ENCODE measurements around the gene PARD3B. TPM values are rescaled to one million over a fixed set of nuclear protein-coding genes. Genes with fewer than 3 reads are reported as not detected.

PARD3B gene
- total and polyA plus RNA-seq, 2 of the 4 experiments (the other 2 are of a cell fraction) = 3.3 to 15.6 TPM

DNA sequence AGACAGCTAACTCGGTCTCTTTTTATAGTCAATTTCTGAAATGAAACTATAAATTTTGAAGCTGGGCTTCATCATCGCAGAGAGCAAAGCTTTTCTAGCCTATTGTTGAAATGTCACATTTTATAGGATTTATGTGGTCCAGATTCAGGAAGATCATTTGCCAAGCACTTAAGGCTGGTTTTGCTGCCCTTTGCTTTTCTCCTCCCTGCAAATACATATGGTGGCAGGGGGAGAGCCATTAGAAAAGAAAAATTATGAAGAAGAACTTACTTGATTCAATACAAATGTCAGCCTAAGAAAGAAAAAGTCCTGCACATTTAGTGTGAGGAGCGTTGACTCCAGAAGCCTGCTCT is 930.1 kb downstream of the PARD3B start:
- no peak overlapping the region for H2AK5ac ChIP-seq (ENCODE audit: low read depth, low read length)
- H3K23ac ChIP-seq (ENCODE audit: low read depth, low read length) = no peak overlapping the region
- H2AK9ac ChIP-seq (replicated peaks; ENCODE audit: low read depth, low read length, poor library complexity) = no peak overlapping the region
- no peak overlapping the region for H3K4me2 ChIP-seq (ENCODE audit: low read depth, low read length)
- in situ Hi-C loops (cut with MboI; ENCODE audit: low sequenced_read_pairs) = no loop called here
- intact Hi-C loops (cut with micrococcal nuclease) = no loop called here
- no peaks in the 10 kb centered on the region for H3K9me3 ChIP-seq (ENCODE audit: control insufficient read depth, insufficient read depth, low read length)
- H3K4me1 ChIP-seq (ENCODE audit: control insufficient read depth, insufficient read depth, low read length) = peaks cover 4% of the 10 kb centered on the region
- H3K9me1 ChIP-seq (ENCODE audit: insufficient read depth, low read length) = no peaks in the 10 kb centered on the region; the same call in 1 of the 2 replicates
- no peak overlapping the region for H3K27ac ChIP-seq (ENCODE audit: insufficient read depth, low read length)
- no CpG with 5 or more reads among the region's 3 CpGs for WGBS, 2 experiments (ENCODE audit: extremely low coverage in 2 of 2, insufficient read length in 1 of 2)
- H2BK5ac ChIP-seq (ENCODE audit: low read depth, low read length, poor library complexity, severe bottlenecking) = no peak overlapping the region
- H4K8ac ChIP-seq (ENCODE audit: low read depth in 2 of 2, low read length in 2 of 2) = no peak overlapping the region
- no peak overlapping the region for H3K9ac ChIP-seq (ENCODE audit: low read depth, low read length)
- no peak overlapping the region for H2BK15ac ChIP-seq (ENCODE audit: low read depth, low read length)
- no peak overlapping the region for H3K56ac ChIP-seq (ENCODE audit: extremely low read depth, insufficient read depth, low read length)
- no peak overlapping the region for H3K4me3 ChIP-seq (ENCODE audit: insufficient read depth, low read depth, low read length)
- DNase-seq = no peak
- H2BK120ac ChIP-seq (ENCODE audit: low read depth, low read length) = no peak overlapping the region
- ChIA-PET POLR2A (ENCODE audit: unreplicated experiment) (no interaction called here), CTCF (no interaction called here)
- BruUV-seq (replicated peaks) = no TSS peak
- H3K36me3 ChIP-seq (ENCODE audit: control insufficient read depth, insufficient read depth, low read length) = no peaks in the 10 kb centered on the region
- no peaks in the 10 kb centered on the region for H4K20me1 ChIP-seq (ENCODE audit: insufficient read depth, low read length)
- no peaks in the 10 kb centered on the region for H3K27me3 ChIP-seq (ENCODE audit: control insufficient read depth, insufficient read depth, low read length)
- TF ChIP-seq MAZ (IDR thresholded peaks at IDR 0.05; ENCODE audit: borderline replicate concordance, low read depth, low read length) (no peak), RFX5 (IDR thresholded peaks at IDR 0.05; ENCODE audit: low read depth, low read length) (no peak), POLR2A (IDR thresholded peaks at IDR 0.05; ENCODE audit: low read depth, low read length) (no peak), MAFK (IDR thresholded peaks at IDR 0.05; ENCODE audit: low read depth, low read length) (no peak), FOS (IDR thresholded peaks at IDR 0.05; ENCODE audit: low read depth, low read length) (no peak), RAD21 (IDR thresholded peaks at IDR 0.05; ENCODE audit: low read length) (no peak), MXI1 (IDR thresholded peaks at IDR 0.05; ENCODE audit: borderline replicate concordance, low read depth, low read length) (no peak)
- TF ChIP-seq, protein P1, sequence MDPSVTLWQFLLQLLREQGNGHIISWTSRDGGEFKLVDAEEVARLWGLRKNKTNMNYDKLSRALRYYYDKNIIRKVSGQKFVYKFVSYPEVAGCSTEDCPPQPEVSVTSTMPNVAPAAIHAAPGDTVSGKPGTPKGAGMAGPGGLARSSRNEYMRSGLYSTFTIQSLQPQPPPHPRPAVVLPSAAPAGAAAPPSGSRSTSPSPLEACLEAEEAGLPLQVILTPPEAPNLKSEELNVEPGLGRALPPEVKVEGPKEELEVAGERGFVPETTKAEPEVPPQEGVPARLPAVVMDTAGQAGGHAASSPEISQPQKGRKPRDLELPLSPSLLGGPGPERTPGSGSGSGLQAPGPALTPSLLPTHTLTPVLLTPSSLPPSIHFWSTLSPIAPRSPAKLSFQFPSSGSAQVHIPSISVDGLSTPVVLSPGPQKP (IDR thresholded peaks at IDR 0.05; ENCODE audit: borderline replicate concordance, low read depth, low read length) = no peak
- TF ChIP-seq, protein P2, sequence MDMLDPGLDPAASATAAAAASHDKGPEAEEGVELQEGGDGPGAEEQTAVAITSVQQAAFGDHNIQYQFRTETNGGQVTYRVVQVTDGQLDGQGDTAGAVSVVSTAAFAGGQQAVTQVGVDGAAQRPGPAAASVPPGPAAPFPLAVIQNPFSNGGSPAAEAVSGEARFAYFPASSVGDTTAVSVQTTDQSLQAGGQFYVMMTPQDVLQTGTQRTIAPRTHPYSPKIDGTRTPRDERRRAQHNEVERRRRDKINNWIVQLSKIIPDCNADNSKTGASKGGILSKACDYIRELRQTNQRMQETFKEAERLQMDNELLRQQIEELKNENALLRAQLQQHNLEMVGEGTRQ (IDR thresholded peaks at IDR 0.05; ENCODE audit: low read depth, low read length) = no peak
- no peak overlapping the region for H3K4ac ChIP-seq (ENCODE audit: low read depth, low read length)
- no peak overlapping the region for H2BK20ac ChIP-seq (ENCODE audit: low read depth, low read length)
- ATAC-seq (ENCODE audit: low read depth) = no peak
- H3K79me1 ChIP-seq (ENCODE audit: low read depth in 1 of 2, low read length in 2 of 2) = 0 out of 4 replicates have a peak, but pooled peaks cover 0 to 4% of the 10 kb centered on the region in 2 experiments
- H4K91ac ChIP-seq (ENCODE audit: insufficient read depth, low read depth, low read length) = no peak overlapping the region
- dilution Hi-C loops (cut with HindIII; ENCODE audit: low sequenced_read_pairs, unreplicated experiment) = no loop called here
- H2AFZ ChIP-seq (replicated peaks; ENCODE audit: low read length, poor library complexity) = no peak overlapping the region
- H3K14ac ChIP-seq (replicated peaks; ENCODE audit: low read depth, low read length) = no peak overlapping the region
- H3K18ac ChIP-seq (ENCODE audit: low read depth, low read length) = no peak overlapping the region
- no peak overlapping the region for H4K5ac ChIP-seq (ENCODE audit: low read depth, low read length)
